Ovary (tissue), 3 donors: Measurements from ENCODE around the gene PXT1.

Source experiments
- EP300 ChIP-seq: sonication (generic); formaldehyde crosslinking; IDR thresholded peaks from one replicate; pipeline ENCODE4 v1.6.1; 2017; ENCODE audit warnings: antibody characterized with exemption
- POLR2A ChIP-seq: fragments of 450-650 bp; IDR thresholded peaks from one replicate; pipeline ENCODE4 v1.6.1; 2017; ENCODE audit warnings: antibody characterized with exemption, mild to moderate bottlenecking, moderate library complexity
- TF ChIP-seq, protein P1 (sequence below), 3 donors: fragments of 450-650 bp in 2 of 3; fragments of 200-600 bp in 1 of 3; IDR thresholded peaks; one replicate each; pipeline versions ENCODE4 v1.5.1 to v1.8.0; 2016 to 2022; ENCODE audit warnings: antibody characterized with exemption in 3 of 3, mild to moderate bottlenecking in 1 of 3
- donor health status: DM: no; HTN: no; CAD: no.

DNA sequence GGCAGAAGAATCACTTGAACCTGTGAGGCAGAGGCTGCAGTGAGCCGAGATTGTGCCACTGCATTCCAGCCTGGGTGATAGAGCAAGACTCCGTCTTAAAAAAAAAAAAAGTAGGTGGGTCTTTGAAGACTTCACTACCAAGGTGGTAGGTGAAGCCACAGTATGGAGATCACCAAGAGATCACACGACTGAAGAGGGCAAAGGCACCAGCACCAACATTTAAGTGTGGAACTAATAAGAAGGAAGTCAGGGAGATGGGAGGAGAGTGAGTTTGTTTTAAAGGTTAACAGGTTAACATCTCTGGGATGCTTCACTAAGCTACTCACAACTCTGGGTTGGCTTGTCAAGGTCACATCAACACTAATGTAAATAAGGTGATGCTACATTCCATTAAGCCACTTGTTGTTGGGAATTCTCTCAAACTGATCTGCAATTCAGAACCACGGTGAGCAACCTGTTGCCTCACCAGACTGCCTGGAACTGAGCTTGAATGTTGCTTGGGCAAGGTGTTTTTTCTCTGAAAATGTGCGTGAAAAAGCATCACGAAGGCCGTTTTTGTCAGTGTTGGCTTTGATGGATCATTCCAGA lies 48.8 kb upstream of the PXT1 start:
- no peak for TF ChIP-seq POLR2A
- TF ChIP-seq, protein P1, sequence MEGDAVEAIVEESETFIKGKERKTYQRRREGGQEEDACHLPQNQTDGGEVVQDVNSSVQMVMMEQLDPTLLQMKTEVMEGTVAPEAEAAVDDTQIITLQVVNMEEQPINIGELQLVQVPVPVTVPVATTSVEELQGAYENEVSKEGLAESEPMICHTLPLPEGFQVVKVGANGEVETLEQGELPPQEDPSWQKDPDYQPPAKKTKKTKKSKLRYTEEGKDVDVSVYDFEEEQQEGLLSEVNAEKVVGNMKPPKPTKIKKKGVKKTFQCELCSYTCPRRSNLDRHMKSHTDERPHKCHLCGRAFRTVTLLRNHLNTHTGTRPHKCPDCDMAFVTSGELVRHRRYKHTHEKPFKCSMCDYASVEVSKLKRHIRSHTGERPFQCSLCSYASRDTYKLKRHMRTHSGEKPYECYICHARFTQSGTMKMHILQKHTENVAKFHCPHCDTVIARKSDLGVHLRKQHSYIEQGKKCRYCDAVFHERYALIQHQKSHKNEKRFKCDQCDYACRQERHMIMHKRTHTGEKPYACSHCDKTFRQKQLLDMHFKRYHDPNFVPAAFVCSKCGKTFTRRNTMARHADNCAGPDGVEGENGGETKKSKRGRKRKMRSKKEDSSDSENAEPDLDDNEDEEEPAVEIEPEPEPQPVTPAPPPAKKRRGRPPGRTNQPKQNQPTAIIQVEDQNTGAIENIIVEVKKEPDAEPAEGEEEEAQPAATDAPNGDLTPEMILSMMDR (IDR thresholded peaks at IDR 0.05) = no peak
- TF ChIP-seq EP300 = no peak
